Activated T-helper 1 cell treated with anti-CD3 and anti-CD28 coated beads, Interleukin-12 subunit alpha, Interleukin-12 subunit beta, Interleukin-2, Interleukin-4 antibody, amounts not matched to agents 30 ng/mL and 10 ng/mL and 1 ng/mL, durations not matched to agents 14 hours and 24 hours and 36 hours (primary cell): ENCODE measurements around the gene CT45A8. TPM values are rescaled to one million over a fixed set of nuclear protein-coding genes. Genes with fewer than 3 reads are reported as not detected.
"Not testable (repeated sequence)": the region's sequence is repeated elsewhere in the genome, so short reads cannot be mapped to it uniquely, and the experiment has no call there.

Experiments
- DNase-seq: peaks from one replicate; pipeline ENCODE4 v3.0.0; 2021; ENCODE audit warnings: low spot score
- H3K27ac Mint-ChIP-seq: one replicate; pipeline ENCODE4 v1.8.0; 2021; ENCODE audit warnings: mild to moderate bottlenecking, mixed read lengths
- H3K27me3 Mint-ChIP-seq: one replicate; pipeline ENCODE4 v1.8.0; 2022; ENCODE audit warnings: mild to moderate bottlenecking, moderate library complexity, mixed read lengths; ENCODE audit not compliant: insufficient read depth
- H3K36me3 Mint-ChIP-seq: one replicate; pipeline ENCODE4 v1.8.0; 2021; ENCODE audit warnings: low read depth, mixed read lengths
- H3K4me1 Mint-ChIP-seq: one replicate; pipeline ENCODE4 v1.8.0; 2021; ENCODE audit warnings: low read depth, mixed read lengths
- H3K4me3 Mint-ChIP-seq: one replicate; pipeline ENCODE4 v1.8.0; 2021; ENCODE audit warnings: mild to moderate bottlenecking, moderate library complexity, mixed read lengths
- H3K9me3 Mint-ChIP-seq: one replicate; pipeline ENCODE4 v1.8.0; 2021; ENCODE audit warnings: mixed read lengths
- intact Hi-C: fragments of 100-400 bp; cut with micrococcal nuclease; formaldehyde crosslinking; loops from one replicate; pipeline ENCODE4 v1.15.1; 2024
- total RNA-seq: library from RNA; stranded (reverse); gene quantifications from 2 replicates; pipeline ENCODE4 v1.2.3, GENCODE V29; 2022

Gene CT45A8, protein sequence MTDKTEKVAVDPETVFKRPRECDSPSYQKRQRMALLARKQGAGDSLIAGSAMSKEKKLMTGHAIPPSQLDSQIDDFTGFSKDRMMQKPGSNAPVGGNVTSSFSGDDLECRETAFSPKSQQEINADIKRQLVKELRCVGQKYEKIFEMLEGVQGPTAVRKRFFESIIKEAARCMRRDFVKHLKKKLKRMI
- total RNA-seq: not detected in 2 replicates

DNA sequence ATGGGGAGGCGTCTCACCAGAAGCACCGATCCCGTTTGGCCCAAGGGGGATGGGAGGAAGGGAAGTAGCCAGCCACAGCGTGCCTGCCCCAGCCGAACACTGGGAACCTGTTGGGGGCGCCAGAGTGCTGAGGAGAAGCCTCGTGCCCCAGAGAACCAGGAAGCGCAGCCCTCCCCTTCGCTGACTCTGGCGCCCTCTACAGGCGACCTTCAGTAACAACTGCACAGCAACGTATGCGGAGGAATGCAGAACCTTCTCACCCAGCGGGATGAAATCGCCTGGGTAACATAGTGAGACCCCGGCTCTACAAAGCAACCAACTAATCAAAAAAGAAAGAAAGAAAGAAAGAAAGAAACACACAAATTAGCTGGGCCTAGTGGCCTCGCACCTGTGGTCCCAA, at the start of gene CT45A8:
TSS of gene CT45A8 (minus strand) at position 101 of the 400 bp plus-strand sequence. CDS start 3,755 bp downstream, outside the sequence.
- H3K27ac Mint-ChIP-seq, intact Hi-C loops, H3K9me3 Mint-ChIP-seq, DNase-seq, H3K27me3 Mint-ChIP-seq, H3K36me3 Mint-ChIP-seq, H3K4me1 Mint-ChIP-seq, H3K4me3 Mint-ChIP-seq: not testable (repeated sequence)

GRCh38 chrX:135893294-135893817, 39.0 kb upstream of the CT45A8 start, which contains the start of the genes CT45A10 and SAGE1:
Gene CT45A10 (minus strand): TSS chrX:135893444. CDS start chrX:135885344, 8,100 bp downstream.
Gene SAGE1 (plus strand): TSS chrX:135893716. CDS start chrX:135896243, 2,527 bp downstream.
- Mint-ChIP-seq H3K36me3 (no peaks in the 10 kb centered on the region), H3K4me1 (no peaks in the 10 kb centered on the region), H3K9me3 (no peaks in the 10 kb centered on the region), H3K27ac (no peak within 1 kb of the TSS), H3K27me3 (peaks cover 4% of the 10 kb centered on the region), H3K4me3 (no peak within 1 kb of the TSS)
- DNase-seq: no peak
- intact Hi-C loops: no loop called here

DNA sequence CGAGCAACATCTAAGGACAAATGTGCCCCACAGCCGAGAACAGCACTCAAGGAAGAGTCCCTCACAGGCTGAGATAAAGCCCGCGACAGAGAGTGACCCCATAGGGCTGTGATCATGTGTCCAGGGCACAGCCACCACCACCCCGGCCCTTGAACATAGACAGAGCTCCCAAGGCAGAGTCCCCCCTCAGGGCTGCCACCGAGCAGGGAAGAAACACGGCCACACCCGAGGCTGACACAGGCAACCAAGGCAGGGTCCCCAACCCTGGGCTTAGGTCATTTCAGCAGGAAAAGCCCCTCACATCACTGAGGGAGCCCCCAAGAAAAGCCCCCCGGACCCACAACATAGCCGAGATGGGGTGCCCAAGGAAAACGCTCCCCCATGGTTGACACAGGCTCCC, 38.4 kb upstream of the CT45A8 start:
- H3K36me3 Mint-ChIP-seq: no peaks in the 10 kb centered on the region
- H3K4me3 Mint-ChIP-seq: no peak overlapping the region
- peaks cover 4% of the 10 kb centered on the region for H3K27me3 Mint-ChIP-seq
- no peaks in the 10 kb centered on the region for H3K4me1 Mint-ChIP-seq
- no peaks in the 10 kb centered on the region for H3K9me3 Mint-ChIP-seq
- DNase-seq: no peak
- intact Hi-C loops: no loop called here
- H3K27ac Mint-ChIP-seq: no peak overlapping the region

GRCh38 chrX:135890087-135890585, 35.8 kb upstream of the CT45A8 start:
- H3K36me3 Mint-ChIP-seq: no peaks in the 10 kb centered on the region
- H3K27me3 Mint-ChIP-seq: peaks cover 4% of the 10 kb centered on the region
- no peak for DNase-seq
- no peaks in the 10 kb centered on the region for H3K9me3 Mint-ChIP-seq
- H3K27ac Mint-ChIP-seq: no peak overlapping the region
- no peak overlapping the region for H3K4me3 Mint-ChIP-seq
- intact Hi-C loops: no loop called here
- H3K4me1 Mint-ChIP-seq: no peaks in the 10 kb centered on the region

GRCh38 chrX:135888976-135889375, 34.6 kb upstream of the CT45A8 start:
- intact Hi-C loops, H3K27me3 Mint-ChIP-seq, H3K36me3 Mint-ChIP-seq, H3K4me3 Mint-ChIP-seq, H3K27ac Mint-ChIP-seq, H3K9me3 Mint-ChIP-seq, H3K4me1 Mint-ChIP-seq: not testable (repeated sequence)
- DNase-seq: peak; percentile 1

GRCh38 chrX:135888230-135888629, 33.9 kb upstream of the CT45A8 start:
- DNase-seq, H3K4me3 Mint-ChIP-seq, H3K27me3 Mint-ChIP-seq, intact Hi-C loops, H3K9me3 Mint-ChIP-seq, H3K4me1 Mint-ChIP-seq, H3K36me3 Mint-ChIP-seq, H3K27ac Mint-ChIP-seq: not testable (repeated sequence)

DNA sequence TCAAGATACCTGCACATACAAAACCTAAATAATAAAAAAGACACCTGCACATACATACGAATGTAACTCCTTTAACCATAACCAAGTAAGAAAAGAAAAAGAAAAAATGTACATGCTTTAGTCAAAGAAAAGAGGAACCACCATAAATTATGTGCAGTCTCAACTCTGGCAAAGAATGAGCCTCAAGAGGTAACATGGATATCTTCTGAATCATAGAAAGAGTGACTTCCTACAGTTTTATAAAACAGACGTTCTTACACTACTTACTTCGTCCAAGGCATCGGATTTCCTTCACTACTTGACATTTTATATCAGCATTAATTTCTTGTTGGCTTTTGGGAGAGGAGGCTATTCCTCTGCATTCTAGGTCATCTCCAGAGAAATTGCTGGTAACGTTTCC, 28.4 kb upstream of the CT45A8 start:
- H3K27me3 Mint-ChIP-seq: not testable (repeated sequence)

GRCh38 chrX:135871712-135872111, 17.4 kb upstream of the CT45A8 start, which contains the start of gene CT45A9:
Gene CT45A9 (minus strand): TSS chrX:135871812. CDS start chrX:135868061, 3,751 bp downstream.
- H3K27me3 Mint-ChIP-seq, H3K36me3 Mint-ChIP-seq, H3K4me3 Mint-ChIP-seq, DNase-seq, H3K9me3 Mint-ChIP-seq, H3K4me1 Mint-ChIP-seq, H3K27ac Mint-ChIP-seq, intact Hi-C loops: not testable (repeated sequence)

More for the DNA sequence above, 28.4 kb upstream of the CT45A8 start:
- DNase-seq, H3K4me3 Mint-ChIP-seq, H3K36me3 Mint-ChIP-seq, H3K4me1 Mint-ChIP-seq, intact Hi-C loops, H3K9me3 Mint-ChIP-seq, H3K27ac Mint-ChIP-seq: not testable (repeated sequence)

DNA sequence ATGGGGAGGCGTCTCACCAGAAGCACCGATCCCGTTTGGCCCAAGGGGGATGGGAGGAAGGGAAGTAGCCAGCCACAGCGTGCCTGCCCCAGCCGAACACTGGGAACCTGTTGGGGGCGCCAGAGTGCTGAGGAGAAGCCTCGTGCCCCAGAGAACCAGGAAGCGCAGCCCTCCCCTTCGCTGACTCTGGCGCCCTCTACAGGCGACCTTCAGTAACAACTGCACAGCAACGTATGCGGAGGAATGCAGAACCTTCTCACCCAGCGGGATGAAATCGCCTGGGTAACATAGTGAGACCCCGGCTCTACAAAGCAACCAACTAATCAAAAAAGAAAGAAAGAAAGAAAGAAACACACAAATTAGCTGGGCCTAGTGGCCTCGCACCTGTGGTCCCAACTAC, 17.2 kb downstream of the CT45A8 start, which contains the start of gene CT45A7:
TSS of gene CT45A7 (minus strand) at position 101 of the 400 bp plus-strand sequence. CDS start 3,747 bp downstream, outside the sequence.
- DNase-seq, H3K36me3 Mint-ChIP-seq, H3K4me1 Mint-ChIP-seq, H3K27ac Mint-ChIP-seq, H3K9me3 Mint-ChIP-seq, H3K4me3 Mint-ChIP-seq, intact Hi-C loops, H3K27me3 Mint-ChIP-seq: not testable (repeated sequence)

DNA sequence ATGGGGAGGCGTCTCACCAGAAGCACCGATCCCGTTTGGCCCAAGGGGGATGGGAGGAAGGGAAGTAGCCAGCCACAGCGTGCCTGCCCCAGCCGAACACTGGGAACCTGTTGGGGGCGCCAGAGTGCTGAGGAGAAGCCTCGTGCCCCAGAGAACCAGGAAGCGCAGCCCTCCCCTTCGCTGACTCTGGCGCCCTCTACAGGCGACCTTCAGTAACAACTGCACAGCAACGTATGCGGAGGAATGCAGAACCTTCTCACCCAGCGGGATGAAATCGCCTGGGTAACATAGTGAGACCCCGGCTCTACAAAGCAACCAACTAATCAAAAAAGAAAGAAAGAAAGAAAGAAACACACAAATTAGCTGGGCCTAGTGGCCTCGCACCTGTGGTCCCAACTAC, 34.4 kb downstream of the CT45A8 start, which contains the start of gene CT45A2:
TSS of gene CT45A2 (minus strand) at position 101 of the 400 bp plus-strand sequence. CDS start 3,747 bp downstream, outside the sequence.
- not testable (repeated sequence) for H3K27ac Mint-ChIP-seq, H3K4me1 Mint-ChIP-seq, H3K4me3 Mint-ChIP-seq

GRCh38 chrX:135802687-135803086, 51.7 kb downstream of the CT45A8 start, which contains the start of gene CT45A6:
Gene CT45A6 (minus strand): TSS chrX:135802787. CDS start chrX:135798993, 3,794 bp downstream.
- intact Hi-C loops, H3K27me3 Mint-ChIP-seq, H3K9me3 Mint-ChIP-seq, H3K36me3 Mint-ChIP-seq, H3K4me1 Mint-ChIP-seq, H3K27ac Mint-ChIP-seq, DNase-seq, H3K4me3 Mint-ChIP-seq: not testable (repeated sequence)

More for the DNA sequence above, 34.4 kb downstream of the CT45A8 start, which contains the start of gene CT45A2:
- DNase-seq, H3K36me3 Mint-ChIP-seq, H3K27me3 Mint-ChIP-seq, H3K9me3 Mint-ChIP-seq, intact Hi-C loops: not testable (repeated sequence)
